H1 (cell line): ENCODE results near the gene TTC31. TPM values are rescaled to one million over a fixed set of nuclear protein-coding genes. Genes with fewer than 3 reads are reported as not detected.

Experiments
- PHF8 ChIP-seq: fragments of 200-600 bp; sonication (generic); conservative IDR thresholded peaks from 2 replicates; pipeline ENCODE4 v1.7.1; 2012; ENCODE audit warnings: low read depth, mild to moderate bottlenecking, inconsistent platforms, low read length, moderate library complexity
- polyA plus RNA-seq, 7 experiments: library from polyadenylated mRNA; depleted of rRNA in 3 of 7; stranded (reverse) in 5 of 7; unstranded in 2 of 7; fragments of >200 nt in 5 of 7; fragments of 200-250 nt in 2 of 7; gene quantifications; 1 replicate in 5 of 7; 2 replicates in 1 of 7; 4 replicates in 1 of 7; pipeline versions ENCODE4 v1.2.1 to v1.2.3, GENCODE V29; 2011 to 2013; ENCODE audit warnings: missing spikeins in 2 of 7, mixed read lengths in 2 of 7
- total RNA-seq: library from RNA; stranded (reverse); fragmentation: NEBNext Ultra II Directional; extraction: Animal tissue kit (Norgen Biotek cat#: 25700); gene quantifications from 2 replicates; pipeline ENCODE4 v1.2.1, GENCODE V29; 2021
- TF ChIP-seq, protein P1 (sequence below): fragments of 300-600 bp; sonication (generic); IDR thresholded peaks from 2 replicates; pipeline ENCODE4 v1.7.1; 2012; ENCODE audit warnings: low read length, moderate library complexity, mild to moderate bottlenecking, inconsistent platforms; ENCODE audit not compliant: insufficient replicate concordance
- TF ChIP-seq, protein P2 (sequence below): IDR thresholded peaks from 2 replicates; pipeline ENCODE4 v1.6.1; 2011; ENCODE audit warnings: low read depth, mild to moderate bottlenecking, low read length; ENCODE audit not compliant: insufficient read depth

Gene TTC31
- total and polyA plus RNA-seq, 2 of the 8 experiments (the other 6 are each of a cell fraction or from before 2014, with no cell fraction given) = 28.8 to 29.9 TPM

DNA sequence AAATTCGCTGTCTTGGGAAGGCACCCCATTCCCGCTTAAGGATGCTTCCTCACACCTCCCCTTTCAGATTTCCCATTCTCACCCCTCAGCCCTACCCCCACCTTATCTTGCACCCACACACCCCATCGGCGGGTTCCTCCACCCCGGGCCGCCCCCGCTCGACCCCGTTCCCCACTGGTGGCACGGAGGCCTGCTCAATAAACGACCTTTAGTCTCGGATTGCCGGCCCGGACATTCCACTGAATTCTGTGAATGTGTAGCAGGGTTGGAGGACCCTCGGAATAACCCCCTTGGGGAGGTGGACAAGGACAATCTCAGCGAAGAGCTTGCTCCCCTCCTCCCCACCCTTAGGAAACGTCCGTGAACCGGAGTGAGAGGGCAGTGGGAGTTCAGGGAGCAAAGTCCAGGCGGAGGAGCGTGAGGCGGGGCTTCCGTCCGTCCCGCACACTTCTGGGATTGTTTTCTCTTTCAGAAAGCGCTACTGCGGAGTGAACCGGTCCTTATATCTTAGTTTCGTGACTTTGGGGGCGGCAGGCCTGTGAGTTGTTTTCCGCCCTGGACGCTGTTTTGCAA, 19.4 kb downstream of the TTC31 start (continued):
- TF ChIP-seq, protein P1, sequence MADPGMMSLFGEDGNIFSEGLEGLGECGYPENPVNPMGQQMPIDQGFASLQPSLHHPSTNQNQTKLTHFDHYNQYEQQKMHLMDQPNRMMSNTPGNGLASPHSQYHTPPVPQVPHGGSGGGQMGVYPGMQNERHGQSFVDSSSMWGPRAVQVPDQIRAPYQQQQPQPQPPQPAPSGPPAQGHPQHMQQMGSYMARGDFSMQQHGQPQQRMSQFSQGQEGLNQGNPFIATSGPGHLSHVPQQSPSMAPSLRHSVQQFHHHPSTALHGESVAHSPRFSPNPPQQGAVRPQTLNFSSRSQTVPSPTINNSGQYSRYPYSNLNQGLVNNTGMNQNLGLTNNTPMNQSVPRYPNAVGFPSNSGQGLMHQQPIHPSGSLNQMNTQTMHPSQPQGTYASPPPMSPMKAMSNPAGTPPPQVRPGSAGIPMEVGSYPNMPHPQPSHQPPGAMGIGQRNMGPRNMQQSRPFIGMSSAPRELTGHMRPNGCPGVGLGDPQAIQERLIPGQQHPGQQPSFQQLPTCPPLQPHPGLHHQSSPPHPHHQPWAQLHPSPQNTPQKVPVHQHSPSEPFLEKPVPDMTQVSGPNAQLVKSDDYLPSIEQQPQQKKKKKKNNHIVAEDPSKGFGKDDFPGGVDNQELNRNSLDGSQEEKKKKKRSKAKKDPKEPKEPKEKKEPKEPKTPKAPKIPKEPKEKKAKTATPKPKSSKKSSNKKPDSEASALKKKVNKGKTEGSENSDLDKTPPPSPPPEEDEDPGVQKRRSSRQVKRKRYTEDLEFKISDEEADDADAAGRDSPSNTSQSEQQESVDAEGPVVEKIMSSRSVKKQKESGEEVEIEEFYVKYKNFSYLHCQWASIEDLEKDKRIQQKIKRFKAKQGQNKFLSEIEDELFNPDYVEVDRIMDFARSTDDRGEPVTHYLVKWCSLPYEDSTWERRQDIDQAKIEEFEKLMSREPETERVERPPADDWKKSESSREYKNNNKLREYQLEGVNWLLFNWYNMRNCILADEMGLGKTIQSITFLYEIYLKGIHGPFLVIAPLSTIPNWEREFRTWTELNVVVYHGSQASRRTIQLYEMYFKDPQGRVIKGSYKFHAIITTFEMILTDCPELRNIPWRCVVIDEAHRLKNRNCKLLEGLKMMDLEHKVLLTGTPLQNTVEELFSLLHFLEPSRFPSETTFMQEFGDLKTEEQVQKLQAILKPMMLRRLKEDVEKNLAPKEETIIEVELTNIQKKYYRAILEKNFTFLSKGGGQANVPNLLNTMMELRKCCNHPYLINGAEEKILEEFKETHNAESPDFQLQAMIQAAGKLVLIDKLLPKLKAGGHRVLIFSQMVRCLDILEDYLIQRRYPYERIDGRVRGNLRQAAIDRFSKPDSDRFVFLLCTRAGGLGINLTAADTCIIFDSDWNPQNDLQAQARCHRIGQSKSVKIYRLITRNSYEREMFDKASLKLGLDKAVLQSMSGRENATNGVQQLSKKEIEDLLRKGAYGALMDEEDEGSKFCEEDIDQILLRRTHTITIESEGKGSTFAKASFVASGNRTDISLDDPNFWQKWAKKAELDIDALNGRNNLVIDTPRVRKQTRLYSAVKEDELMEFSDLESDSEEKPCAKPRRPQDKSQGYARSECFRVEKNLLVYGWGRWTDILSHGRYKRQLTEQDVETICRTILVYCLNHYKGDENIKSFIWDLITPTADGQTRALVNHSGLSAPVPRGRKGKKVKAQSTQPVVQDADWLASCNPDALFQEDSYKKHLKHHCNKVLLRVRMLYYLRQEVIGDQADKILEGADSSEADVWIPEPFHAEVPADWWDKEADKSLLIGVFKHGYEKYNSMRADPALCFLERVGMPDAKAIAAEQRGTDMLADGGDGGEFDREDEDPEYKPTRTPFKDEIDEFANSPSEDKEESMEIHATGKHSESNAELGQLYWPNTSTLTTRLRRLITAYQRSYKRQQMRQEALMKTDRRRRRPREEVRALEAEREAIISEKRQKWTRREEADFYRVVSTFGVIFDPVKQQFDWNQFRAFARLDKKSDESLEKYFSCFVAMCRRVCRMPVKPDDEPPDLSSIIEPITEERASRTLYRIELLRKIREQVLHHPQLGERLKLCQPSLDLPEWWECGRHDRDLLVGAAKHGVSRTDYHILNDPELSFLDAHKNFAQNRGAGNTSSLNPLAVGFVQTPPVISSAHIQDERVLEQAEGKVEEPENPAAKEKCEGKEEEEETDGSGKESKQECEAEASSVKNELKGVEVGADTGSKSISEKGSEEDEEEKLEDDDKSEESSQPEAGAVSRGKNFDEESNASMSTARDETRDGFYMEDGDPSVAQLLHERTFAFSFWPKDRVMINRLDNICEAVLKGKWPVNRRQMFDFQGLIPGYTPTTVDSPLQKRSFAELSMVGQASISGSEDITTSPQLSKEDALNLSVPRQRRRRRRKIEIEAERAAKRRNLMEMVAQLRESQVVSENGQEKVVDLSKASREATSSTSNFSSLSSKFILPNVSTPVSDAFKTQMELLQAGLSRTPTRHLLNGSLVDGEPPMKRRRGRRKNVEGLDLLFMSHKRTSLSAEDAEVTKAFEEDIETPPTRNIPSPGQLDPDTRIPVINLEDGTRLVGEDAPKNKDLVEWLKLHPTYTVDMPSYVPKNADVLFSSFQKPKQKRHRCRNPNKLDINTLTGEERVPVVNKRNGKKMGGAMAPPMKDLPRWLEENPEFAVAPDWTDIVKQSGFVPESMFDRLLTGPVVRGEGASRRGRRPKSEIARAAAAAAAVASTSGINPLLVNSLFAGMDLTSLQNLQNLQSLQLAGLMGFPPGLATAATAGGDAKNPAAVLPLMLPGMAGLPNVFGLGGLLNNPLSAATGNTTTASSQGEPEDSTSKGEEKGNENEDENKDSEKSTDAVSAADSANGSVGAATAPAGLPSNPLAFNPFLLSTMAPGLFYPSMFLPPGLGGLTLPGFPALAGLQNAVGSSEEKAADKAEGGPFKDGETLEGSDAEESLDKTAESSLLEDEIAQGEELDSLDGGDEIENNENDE = no peak
- TF ChIP-seq, protein P2, sequence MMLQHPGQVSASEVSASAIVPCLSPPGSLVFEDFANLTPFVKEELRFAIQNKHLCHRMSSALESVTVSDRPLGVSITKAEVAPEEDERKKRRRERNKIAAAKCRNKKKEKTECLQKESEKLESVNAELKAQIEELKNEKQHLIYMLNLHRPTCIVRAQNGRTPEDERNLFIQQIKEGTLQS = no peak
- no peak for TF ChIP-seq PHF8
